GM18502 (cell line): ENCODE measurements around the gene GNB1.
"Not testable (repeated sequence)": the region's sequence is repeated elsewhere in the genome, so short reads cannot be mapped to it uniquely, and the experiment has no call there.

ENCODE experiments used
- ATAC-seq: cut with Tn5 transposase; IDR thresholded peaks from one replicate; pipeline ENCODE4 v1.9.1; 2021; ENCODE audit warnings: mild to moderate bottlenecking; ENCODE audit not compliant: unreplicated experiment, poor library complexity

Gene GNB1

GRCh38 chr1:1890506-1891348, at the start of gene GNB1:
TSS of gene GNB1 (minus strand) at chr1:1891087. CDS start at chr1:1825453, 65,634 bp downstream.
- peak; percentile 69 for ATAC-seq

- no peak for ATAC-seq
These were observed 49.2 kb upstream of the GNB1 start for GRCh38 chr1:1940123-1940425.

GRCh38 chr1:1939296-1940122, 48.6 kb upstream of the GNB1 start:
- no peak for ATAC-seq

- no peak for ATAC-seq
These were observed 47.9 kb upstream of the GNB1 start for GRCh38 chr1:1938613-1939295.

- no peak for ATAC-seq
These were observed 47.3 kb upstream of the GNB1 start for GRCh38 chr1:1938276-1938573.

GRCh38 chr1:1937549-1938275, 46.8 kb upstream of the GNB1 start:
- ATAC-seq = no peak

- no peak for ATAC-seq
These were observed 46.2 kb upstream of the GNB1 start for GRCh38 chr1:1937061-1937460.

- ATAC-seq = not testable (repeated sequence)
These were observed 44.0 kb upstream of the GNB1 start for GRCh38 chr1:1934848-1935247.

DNA sequence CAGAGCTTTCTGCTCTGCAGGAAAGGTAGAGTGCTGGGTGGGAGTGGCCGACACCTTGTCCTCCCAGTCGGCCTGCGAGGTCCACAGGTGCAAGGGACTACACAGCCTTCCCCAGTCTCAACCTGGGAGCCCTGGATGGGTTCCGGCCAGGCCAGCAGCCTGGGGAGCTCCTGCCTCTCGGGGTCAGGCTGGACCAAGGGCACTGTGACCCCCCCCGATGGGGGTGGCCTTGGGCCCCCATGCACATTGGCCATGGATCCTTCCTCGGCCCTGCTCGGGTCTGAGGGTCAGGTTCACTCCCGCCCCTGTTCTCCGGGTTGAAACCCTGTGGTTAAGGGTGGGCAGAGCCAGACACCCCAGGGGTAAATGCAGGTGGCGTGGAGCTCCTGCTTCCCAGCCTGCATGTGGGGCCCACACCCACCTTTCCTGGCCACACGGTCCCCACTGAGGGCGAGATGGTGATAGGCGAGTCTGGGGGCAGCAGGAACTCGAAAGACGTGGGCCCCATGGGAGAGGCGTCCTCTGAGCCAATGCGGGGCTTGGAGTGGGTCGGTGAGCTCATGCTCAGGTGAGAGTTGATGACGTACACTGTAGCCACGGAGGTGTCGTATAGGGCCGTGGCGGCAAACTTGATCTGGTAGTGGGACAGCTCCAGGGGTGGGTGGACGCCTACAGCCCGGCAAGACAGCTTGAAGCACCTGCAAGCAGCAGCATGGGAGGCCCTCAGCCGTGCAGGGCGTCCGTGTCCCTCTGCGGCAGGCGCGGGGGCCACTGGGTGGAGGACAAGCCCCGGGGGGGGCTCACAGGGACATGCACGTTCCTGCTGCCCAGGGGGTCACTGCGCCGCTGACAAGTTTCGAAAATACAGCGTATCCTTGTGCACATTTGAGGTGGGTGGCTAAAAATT, 39.0 kb upstream of the GNB1 start:
- no peak for ATAC-seq

DNA sequence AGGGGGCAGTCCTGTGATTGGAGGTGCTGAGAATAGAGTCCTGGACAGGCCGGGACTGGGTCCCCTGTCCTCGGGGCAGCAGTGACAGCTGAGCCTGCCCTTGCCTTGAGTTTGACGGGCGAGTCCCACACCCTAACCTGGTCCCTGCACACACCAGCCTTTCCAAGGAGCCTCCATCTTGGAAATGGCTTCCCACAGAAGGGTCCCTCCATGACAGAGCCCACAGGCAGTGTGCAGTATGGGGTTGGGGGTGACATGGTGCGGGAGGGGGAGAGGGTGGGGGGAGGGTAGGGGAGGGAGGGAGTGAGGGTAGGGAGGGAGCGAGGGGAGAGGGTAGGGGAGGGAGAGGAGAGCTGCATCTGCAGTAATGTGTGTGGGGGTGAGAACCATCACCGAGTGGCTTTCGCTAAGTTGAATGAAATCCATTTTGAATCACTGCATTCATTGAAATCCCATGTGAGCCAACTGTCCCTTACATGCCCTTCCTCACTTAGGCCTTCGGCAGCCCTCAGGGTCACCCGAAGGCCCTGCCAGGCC, 38.3 kb upstream of the GNB1 start:
- ATAC-seq = no peak

DNA sequence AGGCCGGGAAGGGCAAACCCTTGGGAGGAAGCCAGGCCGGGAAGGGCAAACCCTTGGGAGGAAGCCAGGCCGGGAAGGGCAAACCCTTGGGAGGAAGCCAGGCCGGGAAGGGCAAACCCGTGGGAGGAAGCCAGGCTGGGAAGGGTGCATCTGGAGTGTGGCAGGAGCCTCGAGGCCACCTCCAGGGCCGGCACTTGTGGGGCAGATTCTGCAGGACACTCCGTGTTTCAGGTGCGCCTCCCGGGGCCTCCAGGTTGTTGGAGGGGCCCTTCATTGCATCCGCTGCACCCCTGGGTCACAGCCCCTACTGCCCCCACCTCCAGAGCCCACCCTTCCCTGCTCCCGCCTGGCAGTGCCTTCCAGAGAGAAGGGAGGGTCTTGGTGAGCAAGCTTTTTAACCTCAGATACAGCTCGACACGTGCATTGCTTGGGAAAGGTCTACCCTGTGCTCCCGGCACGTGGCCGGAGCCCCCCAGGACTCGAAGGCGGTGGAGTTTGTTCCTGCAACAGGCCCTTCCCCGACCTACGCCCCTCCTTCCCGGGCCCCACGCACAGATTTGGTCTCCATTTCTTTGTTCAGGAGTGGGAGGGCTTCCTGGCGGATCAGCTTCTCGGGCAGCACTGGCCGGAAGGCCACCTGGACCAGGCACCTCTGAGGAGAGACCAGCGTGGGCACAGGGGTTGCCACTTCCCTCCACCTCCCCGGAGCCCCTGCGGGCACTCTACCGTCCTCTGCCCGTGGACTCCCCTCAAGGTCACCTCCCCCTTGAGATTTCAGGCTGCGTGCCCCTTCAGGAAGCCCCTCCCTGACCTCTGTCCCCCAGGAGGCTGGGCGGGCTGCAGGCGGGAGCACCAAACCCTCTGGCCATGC, 37.6 kb upstream of the GNB1 start:
- no peak for ATAC-seq

DNA sequence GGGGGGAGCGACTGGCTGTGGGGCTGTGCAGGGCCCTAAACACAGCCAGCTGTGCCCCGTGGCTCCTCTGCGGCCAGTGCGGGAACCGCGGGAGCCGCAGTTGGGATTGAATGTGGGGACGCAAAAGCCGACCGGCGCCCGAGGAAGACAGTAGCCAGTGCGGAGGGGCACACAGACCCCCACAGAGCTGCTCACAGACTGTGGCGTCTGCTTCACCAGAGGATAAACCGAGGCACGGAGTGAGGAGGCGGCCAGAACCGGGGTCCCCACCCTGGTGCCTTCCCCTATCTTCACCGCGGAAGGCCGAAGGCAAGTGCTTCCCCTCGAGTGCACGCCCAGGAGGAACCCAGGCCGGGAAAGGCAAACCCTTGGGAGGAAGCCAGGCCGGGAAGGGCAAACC, 36.9 kb upstream of the GNB1 start:
- no peak for ATAC-seq

GRCh38 chr1:1926886-1927660, 36.2 kb upstream of the GNB1 start:
- ATAC-seq = no peak

DNA sequence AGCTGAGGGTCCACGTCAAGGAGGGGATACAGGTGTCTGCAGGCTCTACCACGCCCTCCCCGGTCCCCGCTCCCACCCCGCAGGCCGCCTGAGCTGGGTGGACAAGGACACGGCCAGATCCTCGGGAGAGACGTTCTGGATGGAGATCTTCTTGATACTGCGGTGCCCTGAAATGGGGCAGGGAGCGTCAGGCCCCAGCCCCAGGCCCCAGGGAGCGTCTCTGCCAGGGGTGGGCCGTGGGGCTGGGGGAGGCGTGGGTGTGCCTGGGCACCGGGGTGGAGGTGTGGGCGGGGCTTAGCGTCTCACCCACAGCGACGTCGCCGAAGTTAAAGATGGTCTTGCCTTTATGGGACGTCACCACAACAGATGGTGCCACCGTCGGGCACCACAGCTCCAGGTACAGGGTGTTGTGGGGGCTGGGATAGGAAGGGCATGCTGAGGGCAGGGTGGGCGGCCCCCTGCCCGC, 35.5 kb upstream of the GNB1 start:
- ATAC-seq = no peak

DNA sequence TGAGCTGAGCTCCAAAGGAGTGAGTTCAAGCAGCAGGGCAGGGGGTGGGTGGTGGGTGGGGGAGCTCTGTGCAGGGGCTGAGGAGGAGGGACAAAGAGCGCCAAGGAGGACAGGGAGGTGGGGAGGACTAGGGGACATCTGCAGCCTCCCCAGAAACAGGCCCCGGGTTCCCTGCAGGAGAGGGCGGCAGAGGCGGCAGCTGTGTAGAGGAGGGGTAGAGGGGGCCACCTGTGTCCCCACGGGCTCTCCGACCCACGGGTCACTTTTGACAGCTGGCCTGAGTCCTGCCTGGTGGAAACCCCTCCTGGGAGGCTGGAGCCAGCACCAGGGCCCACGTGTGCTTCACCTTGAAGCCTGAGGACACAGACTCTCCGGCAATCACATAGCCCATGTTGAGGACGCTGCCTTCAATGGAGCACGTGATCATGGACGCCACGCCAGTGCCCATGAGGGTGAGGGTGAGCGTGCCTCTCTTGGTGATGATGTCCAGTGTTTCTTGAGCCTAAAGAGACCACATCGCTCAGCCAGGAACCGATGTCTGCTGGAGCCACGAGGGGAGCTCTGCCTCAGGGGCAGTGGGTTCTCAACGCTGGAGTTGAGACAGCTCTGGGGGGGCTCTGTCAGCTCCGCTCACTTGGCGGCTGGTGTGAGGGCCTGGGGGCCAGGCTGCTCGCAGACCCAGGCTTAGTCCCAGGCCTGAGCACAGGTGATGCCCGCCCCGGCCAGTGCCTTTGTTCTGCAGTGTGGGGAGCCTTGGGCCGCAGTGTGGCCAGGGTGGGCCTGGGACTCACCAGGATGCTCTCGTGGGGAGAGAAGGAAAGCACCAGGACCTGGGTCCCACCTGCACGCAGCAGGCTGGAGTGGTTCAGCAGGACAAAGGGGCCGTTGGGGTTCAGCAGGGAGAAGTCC, 34.8 kb upstream of the GNB1 start:
- no peak for ATAC-seq

DNA sequence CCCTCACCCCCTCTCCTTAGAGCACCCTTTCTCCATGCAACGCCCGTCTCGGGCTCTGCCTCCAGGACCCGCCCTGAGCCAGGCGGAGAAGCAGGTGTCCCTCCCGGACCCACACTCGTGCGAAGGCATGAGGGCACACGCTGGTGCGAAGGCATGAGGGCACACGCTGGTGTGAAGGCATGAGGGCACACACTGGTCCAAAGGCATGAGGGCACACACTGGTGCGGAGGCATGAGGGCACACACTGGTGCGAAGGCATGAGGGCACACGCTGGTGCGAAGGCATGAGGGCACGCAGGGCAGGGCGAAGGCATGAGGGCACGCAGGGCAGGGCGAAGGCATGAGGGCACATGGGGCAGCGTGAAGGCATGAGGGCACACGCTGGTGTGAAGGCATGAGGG, 34.0 kb upstream of the GNB1 start:
- no peak for ATAC-seq

- no peak for ATAC-seq
These were observed 33.5 kb upstream of the GNB1 start for GRCh38 chr1:1924386-1924785.
